Fibroblast of peridontal ligament (primary cell): ENCODE data around the gene RLN2.
"Not testable (repeated sequence)": the region's sequence is repeated elsewhere in the genome, so short reads cannot be mapped to it uniquely, and the experiment has no call there.

Experiments used
- DNase-seq: peaks from one replicate; pipeline ENCODE4 v3.0.0-alpha.2; 2010; ENCODE audit errors: extremely low read depth

RLN2 gene, protein sequence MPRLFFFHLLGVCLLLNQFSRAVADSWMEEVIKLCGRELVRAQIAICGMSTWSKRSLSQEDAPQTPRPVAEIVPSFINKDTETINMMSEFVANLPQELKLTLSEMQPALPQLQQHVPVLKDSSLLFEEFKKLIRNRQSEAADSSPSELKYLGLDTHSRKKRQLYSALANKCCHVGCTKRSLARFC

DNA sequence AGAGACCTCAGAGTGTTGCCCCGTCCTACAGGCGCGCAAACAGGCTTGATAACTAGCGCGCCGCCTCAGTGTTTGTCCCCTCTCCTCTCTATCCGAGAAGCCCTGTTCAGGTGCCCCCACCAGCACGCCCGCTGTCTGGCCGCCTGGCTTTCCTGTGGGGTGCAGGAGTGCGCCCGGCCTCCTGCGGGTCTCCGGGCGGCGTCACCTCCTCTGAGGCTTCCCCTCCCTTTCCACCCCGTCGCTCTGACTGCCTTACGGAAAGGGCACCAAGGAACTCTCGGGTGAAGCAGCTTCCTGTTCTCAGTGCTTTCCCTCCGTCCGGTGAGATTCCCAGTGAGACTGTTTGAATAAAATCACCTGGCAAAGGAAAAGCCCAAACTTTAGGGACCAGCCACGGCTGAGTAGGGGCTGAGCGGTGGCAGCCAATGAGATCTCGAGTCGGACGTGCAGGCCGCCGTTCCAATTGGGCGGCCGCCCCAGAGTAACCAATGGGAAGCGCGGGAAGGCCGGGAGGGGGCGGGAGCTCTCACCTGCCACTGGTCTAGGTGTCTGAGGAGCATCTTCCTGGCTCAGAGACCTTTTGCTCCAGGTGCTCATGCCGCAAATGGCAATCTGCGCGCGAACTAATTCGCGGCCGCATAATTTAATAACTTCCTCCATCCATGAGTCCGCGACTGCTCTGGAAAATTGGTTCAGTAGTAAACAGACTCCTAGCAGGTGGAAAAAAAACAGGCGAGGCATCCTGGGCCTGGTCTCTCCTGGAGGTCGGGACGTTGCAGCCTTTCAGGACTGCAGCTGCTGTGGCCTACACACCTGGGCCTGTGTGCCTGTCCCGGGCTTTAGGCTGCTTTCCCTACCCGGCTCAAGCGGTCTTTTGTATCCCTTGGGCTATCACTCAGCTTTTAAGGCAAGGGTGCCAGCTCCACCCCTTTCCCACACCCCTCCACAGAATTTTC is at the start of gene RLN2:
Gene RLN2, minus strand, starts transcription at position 877 of the 956 bp plus-strand sequence. Its CDS starts 136 bp downstream, at position 741.
- not testable (repeated sequence) for DNase-seq

DNA sequence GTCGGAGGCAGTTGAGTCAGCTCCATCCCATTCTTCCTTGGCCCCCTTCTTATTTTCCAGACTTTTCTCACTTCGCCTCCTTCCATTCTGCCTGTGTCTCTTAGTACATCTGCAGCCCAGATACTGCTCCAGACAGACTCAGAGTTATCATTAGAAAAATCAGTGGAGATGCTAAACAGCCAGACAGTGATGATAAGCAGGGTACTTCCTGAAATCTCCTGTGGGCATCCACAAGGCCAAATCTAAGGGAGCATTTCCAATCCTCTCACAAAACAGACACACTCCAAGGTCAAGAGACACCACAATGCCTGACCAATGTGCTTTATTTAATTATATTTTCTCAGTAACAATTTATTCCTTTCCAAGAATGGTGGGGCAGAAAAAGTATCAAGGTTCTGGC is 49.7 kb upstream of the RLN2 start:
- no peak for DNase-seq

DNA sequence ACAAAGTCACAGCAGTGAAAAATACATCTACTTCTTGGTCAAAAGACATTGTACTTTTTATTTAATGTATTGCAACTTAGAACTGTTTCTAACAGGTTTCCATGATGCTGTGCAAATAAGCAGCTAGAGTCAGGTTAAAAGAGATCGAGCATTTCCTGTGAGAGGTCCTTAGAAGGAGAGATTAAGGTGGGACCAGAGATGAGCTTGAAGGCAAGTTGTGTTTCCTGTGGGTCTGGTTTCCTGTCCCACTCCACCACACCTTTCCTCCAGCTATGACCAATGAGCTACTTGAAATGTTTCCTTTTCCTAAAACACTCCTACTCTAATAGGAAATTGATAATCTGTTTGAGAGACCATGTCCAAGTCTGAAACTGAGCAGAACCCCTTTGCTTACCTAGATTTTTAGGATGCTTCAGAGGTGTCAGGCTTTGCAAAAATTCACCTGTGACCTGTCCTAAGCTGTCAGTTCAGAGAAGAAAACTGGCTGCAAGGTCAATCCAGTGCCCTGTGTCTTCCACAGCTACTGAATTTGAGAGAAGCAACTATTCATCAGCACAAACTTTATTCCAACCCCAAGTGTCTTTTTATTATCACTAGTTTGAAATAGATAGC is 48.2 kb upstream of the RLN2 start:
- no peak for DNase-seq

DNA sequence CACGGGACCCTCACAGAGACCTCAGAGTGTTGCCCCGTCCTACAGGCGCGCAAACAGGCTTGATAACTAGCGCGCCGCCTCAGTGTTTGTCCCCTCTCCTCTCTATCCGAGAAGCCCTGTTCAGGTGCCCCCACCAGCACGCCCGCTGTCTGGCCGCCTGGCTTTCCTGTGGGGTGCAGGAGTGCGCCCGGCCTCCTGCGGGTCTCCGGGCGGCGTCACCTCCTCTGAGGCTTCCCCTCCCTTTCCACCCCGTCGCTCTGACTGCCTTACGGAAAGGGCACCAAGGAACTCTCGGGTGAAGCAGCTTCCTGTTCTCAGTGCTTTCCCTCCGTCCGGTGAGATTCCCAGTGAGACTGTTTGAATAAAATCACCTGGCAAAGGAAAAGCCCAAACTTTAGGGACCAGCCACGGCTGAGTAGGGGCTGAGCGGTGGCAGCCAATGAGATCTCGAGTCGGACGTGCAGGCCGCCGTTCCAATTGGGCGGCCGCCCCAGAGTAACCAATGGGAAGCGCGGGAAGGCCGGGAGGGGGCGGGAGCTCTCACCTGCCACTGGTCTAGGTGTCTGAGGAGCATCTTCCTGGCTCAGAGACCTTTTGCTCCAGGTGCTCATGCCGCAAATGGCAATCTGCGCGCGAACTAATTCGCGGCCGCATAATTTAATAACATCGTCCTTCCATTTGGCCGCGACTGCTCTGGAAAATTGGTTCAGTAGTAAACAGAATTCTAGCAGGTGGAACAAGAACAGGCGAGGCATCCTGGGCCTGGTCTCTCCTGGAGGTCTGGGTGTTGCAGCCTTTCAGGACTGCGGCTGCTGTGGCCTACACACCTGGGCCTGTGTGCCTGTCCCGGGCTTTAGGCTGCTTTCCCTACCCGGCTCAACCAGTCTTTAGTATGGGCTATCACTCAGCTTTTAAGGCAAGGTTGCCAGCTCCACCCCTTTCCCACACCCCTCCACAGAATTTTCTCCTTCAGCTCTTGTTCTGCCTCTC is 34.8 kb upstream of the RLN2 start, which contains the start of gene RLN1:
Gene RLN1, minus strand, starts transcription at position 885 of the 990 bp plus-strand sequence. Its CDS starts 130 bp downstream, at position 755.
- not testable (repeated sequence) for DNase-seq

DNA sequence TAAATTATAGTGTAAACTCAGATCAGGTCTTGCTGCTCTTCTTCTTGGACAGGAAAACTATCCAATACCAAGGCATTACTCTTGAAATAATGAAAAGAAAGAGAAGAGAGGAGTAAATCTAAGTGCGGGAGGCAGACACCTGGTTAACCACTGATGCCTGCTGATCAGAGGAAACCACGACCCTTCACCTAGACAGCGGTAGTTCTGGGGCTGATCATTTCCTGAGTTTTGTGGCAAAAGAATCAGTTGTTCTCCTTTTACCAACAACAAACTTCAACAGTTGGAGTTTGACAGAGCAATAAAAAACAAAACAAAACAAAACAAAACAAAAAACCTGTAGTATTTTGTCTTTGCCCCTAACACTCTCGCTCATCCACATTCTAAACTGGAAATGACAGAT is 32.2 kb upstream of the RLN2 start:
- no peak for DNase-seq

DNA sequence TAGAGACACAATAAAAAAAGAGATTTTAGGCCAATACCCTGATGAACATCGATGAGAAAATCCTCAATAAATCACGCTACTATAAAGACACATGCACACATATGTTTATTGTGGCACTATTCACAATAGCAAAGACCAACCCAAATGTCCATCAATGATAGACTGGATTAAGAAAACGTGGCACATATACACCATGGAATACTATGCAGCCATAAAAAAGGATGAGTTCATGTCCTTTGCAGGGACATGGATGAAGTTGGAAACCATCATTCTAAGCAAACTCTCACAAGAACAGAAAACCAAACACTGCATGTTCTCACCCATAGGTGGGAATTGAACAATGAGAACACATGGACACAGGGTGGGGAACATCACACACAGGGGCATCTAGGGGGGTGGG is 26.8 kb upstream of the RLN2 start:
- not testable (repeated sequence) for DNase-seq

DNA sequence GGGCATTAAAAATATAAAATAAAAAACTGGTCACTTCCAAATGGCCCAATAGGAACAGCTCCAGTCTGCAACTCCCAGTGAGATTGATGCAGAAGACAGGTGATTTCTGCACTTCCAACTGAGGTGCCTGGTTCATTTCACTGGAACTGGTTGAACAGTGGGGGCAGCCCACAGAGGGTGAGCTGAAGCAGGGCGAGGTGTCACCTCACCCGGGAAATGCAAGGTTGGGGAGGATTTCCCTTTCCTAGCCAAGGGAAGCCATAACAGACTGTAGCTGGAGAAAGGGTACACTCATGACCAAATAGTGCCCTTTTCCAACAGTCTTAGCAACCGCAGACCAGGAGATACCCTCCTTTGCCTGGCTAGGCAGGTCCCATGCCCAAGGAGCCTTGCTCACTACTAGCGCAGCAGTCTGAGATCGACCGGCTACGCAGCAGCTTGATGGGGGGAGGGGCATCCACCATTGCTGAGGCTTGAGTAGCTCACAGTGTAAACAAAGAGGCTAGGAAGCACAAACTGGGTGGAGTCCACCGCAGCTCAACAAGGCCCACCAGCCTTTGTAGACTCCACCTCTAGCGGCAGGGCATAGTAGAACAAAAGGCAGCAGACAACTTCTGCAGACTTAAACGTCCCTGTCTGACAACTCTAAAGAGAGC is 22.5 kb upstream of the RLN2 start:
- DNase-seq = no peak

DNA sequence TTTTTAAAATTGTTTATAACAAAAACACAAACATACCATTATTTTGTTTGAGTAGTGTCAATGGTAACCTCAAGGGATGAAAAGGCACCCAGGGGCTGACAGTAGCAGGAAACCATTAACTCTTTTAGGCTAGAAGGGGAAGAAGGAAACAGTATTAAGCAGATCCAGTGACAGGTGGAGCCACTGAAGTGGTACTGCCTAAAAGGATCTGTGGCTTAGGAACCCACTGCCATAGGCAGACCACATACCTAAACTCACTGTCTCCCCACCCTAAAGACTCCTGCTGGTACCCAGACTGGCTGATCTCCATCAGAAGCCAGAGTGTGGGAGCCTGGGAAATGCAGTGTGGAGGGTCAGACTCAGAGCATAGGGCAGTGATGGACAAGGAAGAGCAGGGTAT is 21.7 kb upstream of the RLN2 start:
- DNase-seq = no peak

DNA sequence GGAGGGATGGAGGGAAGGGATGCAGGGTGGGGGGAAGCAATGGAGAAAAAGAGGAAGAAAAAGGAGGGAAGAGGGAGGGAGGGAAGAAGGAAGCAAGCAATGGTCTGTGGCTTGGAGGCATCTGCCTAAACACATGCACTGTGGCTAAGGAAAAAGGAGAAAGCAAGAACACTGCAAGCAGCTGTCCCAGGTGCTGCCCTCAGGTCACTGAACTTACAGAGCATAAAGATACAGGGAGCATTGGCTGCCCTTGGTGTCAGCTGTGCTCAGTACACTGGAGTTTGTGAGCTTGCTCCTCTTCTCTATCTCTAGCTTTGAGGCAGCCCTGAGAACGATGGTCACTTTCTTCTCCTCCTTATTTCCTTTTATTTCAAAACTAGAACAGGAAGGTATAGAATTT is 17.1 kb upstream of the RLN2 start:
- not testable (repeated sequence) for DNase-seq

DNA sequence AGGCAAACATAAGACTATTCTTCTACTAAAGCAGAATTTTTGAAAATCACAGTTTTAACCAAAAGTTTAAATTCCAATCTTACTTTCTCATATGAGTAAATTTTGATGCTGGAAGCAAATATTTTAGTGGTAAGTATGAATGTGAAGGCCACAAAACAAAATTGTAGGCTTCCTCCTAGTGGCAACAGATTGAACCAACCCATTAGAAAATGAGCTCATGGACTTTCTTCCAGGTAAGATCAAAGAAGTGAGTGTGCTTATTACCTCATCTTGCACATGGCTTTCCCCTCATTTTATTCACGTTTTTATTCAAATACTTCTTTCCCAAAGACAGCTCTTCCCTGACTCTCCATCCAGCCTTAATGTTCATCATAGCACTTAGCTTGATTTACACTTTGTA is 16.5 kb upstream of the RLN2 start:
- DNase-seq = peak; percentile 17

DNA sequence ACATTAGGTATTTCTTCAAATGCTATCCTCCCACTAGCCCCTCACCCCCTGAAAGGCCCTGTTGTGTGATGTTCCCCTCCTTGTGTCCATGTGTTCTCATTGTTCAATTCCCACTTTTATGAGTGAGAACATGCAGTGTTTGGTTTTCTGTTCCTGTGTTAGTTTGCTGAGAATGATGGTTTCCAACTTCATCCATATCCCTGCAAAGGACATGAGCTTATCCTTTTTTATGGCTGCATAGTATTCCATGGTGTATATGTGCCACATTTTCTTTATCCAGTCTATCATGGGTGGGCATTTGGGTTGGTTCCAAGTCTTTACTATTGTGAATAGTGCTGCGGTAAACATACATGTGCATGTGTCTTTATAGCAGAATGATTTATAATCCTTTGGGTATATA is 11.9 kb upstream of the RLN2 start:
- not testable (repeated sequence) for DNase-seq

DNA sequence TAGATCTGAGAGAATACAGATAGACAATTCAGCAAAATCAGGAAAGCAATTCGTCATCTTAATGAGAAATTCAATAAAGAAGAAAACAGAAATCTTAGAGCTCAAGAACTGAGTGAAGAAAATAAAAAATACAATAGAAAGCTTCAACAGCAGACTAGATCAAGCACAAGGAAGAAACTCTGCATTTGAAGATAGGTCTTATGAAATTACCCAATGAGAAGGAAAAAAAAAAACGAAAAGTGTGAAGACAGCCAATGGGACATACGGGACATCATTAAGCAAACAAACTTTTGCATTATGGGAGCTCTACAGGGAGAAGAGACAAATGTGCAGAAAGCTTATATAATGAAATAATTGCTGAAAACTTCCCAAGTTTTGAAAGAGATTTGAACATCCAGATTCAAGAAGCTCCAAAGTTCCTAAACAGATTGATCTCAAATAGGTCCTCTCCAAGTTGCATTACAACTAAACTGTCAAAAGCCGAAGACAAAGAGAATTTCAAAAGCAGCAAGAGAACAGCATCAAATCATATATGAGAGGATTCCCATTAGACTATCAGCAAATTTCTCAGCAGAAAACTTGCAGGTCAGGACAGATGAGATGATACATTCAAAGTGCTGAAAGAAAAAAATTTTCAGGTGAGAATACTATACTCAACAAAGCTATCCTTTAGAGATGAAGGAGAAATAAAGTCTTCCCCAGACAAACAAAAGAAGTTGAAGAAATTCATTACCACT is 10.8 kb upstream of the RLN2 start:
- no peak for DNase-seq

DNA sequence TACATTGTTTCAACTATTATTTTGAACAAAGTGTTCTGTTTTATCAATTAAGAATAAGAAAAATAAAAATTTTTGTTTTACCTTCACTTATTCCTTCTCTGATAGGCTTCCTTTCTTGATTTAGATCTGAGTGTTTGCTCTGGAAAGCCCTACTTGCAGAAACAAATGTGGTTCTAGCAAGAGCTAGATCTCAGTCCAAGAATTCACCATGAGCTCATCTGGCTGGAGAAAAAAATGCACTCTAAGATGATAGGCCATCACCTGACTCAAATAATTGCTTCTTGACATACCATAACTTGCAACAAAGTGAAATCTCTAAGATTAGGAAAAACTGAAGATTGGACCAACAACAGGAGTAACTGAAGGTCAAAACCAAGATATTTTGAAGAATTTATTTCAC is 6.3 kb upstream of the RLN2 start:
- no peak for DNase-seq

DNA sequence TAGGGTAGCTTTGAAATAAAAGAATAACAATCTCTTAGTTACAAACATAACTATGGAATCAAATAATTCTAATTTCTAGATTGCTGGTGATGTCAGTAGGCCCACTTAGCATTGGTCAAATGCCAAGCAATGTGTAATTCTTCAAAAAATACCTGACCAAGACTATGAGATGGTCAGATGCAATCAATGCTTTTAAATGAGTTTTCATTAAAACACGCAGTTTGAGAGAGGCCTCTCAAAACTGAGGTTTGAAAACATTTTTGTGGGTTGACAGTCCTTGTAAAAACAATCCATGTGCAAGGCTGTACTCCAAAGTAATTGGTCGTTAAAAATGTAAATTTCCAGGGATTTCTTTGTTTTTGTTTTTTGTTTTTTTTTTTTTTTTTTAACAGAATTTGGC is 1.2 kb upstream of the RLN2 start:
- peak; percentile 18 for DNase-seq

DNA sequence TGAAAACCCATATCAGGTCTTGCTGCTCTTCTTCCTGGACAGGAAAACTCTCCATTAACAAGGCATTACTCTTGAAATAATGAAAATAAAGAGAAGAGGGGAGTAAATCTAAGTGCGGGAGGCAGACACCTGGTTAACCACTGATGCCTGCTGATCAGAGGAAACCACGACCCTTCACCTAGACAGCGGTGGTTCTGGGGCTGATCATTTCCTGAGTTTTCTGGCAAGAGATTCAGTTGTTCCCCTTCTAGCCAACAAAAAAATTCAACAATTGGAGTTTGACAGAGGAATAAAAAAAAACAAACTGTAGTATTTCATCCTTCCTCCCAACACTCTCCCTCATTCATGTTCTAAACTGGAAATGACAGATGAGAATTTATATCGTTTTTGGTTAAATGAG is 3.0 kb downstream of the RLN2 start:
- DNase-seq = no peak

DNA sequence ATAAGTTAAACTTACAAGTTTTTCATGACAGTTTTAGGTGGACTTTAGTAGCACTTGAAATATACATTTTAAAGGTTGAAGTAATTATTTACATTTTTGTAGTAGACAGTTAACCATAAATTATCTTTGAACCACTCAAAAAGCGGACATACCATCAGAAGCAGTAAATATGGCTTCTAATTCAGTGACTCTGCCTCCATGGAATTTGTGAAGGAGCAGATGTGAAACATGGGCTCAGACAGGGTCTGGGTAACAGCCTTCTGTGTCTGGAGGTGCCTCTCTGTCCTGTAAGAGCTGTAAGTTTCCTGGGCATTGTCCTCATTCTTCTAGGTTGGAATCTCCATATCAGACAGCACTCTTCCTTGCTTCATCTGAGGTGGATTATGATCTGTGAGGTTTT is 12.4 kb downstream of the RLN2 start:
- no peak for DNase-seq

DNA sequence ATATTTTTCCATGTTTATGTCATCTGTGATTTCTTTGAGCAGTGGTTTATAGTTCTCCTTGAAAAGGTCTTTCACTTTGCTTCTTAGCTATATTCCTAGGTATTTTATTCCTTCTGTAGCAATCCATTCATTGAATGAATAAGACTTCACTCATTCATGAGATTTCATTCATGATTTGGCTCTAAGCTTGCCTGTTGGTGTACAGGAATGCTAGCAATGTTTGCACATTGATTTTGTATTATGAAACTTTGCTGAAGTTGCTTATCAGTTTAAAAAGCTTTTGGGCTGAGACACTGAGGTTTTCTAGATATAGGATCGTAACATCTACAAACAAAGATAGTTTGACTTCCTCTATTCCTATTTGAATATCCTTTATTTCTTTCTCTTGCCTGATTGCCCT is 15.9 kb downstream of the RLN2 start:
- no peak for DNase-seq

DNA sequence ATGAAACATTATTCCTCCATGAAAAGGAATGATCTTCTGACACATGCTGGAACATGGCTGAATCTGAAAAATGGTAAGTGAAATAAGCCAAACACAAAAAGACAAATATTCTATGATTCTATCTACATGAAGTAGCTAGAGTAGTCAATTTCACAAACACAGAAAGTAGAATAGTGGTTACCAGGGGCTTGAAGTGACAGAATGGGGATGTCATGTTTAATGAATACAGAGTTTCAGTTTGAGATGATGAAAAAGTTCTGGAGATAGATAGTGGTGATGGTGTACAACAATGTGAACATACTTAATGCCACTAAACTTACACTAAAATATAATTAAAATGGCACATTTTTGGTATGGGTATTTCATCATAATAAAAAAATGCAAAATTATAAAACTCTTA is 18.3 kb downstream of the RLN2 start:
- DNase-seq = no peak

DNA sequence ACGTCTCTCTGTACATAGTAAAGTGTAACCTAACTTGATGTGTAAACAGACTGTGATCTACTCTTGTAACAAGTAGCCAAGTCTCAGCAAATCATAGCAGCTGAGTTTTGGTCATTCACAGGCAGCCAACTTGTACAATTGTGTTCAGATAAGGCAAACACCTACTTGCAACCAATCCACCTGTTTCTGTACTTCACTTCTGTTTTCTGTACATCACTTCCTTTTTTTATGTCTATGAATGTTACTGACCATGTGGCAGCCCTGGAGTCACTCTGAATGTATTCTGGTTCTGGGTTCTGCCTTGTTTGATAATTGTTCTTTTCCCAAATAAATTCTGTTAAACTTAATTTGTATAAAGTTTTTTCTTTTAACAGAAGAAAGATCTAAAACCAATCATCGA is 26.0 kb downstream of the RLN2 start:
- DNase-seq = no peak

DNA sequence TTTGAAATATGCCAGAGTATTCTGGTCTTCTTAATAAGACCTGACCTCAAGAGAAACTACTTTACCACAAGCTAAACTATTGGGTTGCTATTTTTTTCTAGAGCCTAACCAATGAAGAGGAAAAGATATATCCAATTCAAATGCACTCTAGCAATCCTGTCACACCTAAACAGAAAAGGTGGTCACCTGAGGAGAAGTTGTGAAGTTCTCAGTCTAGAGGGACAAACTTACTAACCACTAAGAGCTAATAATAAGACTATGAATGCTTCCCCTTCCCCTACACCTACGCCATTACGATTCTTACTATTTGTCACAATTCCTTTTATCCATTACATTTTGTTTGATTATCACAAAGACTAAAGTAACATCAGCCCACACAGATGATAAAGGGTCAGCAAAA is 29.7 kb downstream of the RLN2 start:
- DNase-seq = no peak
